SU-DHL-6 (cell line): ENCODE data around the gene PACS1.

ENCODE experiments used
- H2AFZ ChIP-seq: fragments of 200-600 bp; sonication (generic); 2 replicates; pipeline ENCODE4 v1.6.1; 2014; ENCODE audit warnings: low read depth, mild to moderate bottlenecking, moderate library complexity, mixed read lengths, antibody characterized with exemption, low read length; ENCODE audit not compliant: severe bottlenecking
- H3F3A ChIP-seq: fragments of 200-600 bp; shearing (Covaris generic); 2 replicates; pipeline ENCODE4 v1.6.0; 2016; ENCODE audit warnings: antibody characterized with exemption, mild to moderate bottlenecking; ENCODE audit not compliant: insufficient read depth
- H3K27ac ChIP-seq: fragments of 200-600 bp; sonication (generic); 2 replicates; pipeline ENCODE4 v1.5.1; 2016; ENCODE audit warnings: low read depth, mild to moderate bottlenecking, low read length, moderate library complexity, mixed read lengths
- H3K27me3 ChIP-seq: fragments of 200-600 bp; sonication (generic), shearing (Covaris generic); 2 replicates; pipeline ENCODE4 v1.6.0; 2014; ENCODE audit warnings: mild to moderate bottlenecking, low read length
- H3K36me3 ChIP-seq: fragments of 200-600 bp; sonication (generic); 2 replicates; pipeline ENCODE4 v1.6.1; 2014; ENCODE audit warnings: mild to moderate bottlenecking, low read length, mixed read lengths
- H3K4me2 ChIP-seq: fragments of 300-600, 200-600 bp; shearing (Covaris generic), sonication (generic); 2 replicates; pipeline ENCODE4 v1.6.0; 2014; ENCODE audit warnings: low read length, low read depth, mild to moderate bottlenecking; ENCODE audit not compliant: poor library complexity, severe bottlenecking
- H3K4me3 ChIP-seq: fragments of 200-600 bp; sonication (generic); 2 replicates; pipeline ENCODE4 v1.5.1; 2014; ENCODE audit warnings: antibody characterized with exemption, low read length, mild to moderate bottlenecking, mixed read lengths; ENCODE audit not compliant: insufficient read depth, poor library complexity, severe bottlenecking
- H3K79me2 ChIP-seq: fragments of 200-600 bp; sonication (generic); 2 replicates; pipeline ENCODE4 v1.6.1; 2014; ENCODE audit warnings: mild to moderate bottlenecking, low read length, moderate library complexity; ENCODE audit not compliant: insufficient read depth
- H3K9ac ChIP-seq: fragments of 200-600 bp; sonication (generic); 2 replicates; pipeline ENCODE4 v1.7.0; 2014; ENCODE audit warnings: mild to moderate bottlenecking, low read length
- H3K9me2 ChIP-seq: fragments of 200-600 bp; sonication (generic); replicated peaks from 2 replicates; pipeline ENCODE4 v1.6.1; 2014; ENCODE audit warnings: low read length; ENCODE audit not compliant: insufficient read depth
- H3K9me3 ChIP-seq: fragments of 200-600 bp; sonication (generic); 2 replicates; pipeline ENCODE4 v1.6.1; 2014; ENCODE audit warnings: low read length, mixed read lengths; ENCODE audit not compliant: insufficient read depth
- H4K20me1 ChIP-seq: fragments of 200-600 bp; sonication (generic); 2 replicates; pipeline ENCODE4 v1.6.1; 2014; ENCODE audit warnings: low read depth, mild to moderate bottlenecking, antibody characterized with exemption, low read length, moderate library complexity, mixed read lengths
- CTCF ChIP-seq: fragments of 200-600 bp; sonication (generic); IDR thresholded peaks from one replicate; pipeline ENCODE4 v1.5.1; 2017; ENCODE audit warnings: antibody characterized with exemption, mild to moderate bottlenecking, low read length, moderate library complexity; ENCODE audit not compliant: insufficient read depth, poor library complexity, severe bottlenecking
- EZH2phosphoT487 ChIP-seq: fragments of 200-600 bp; sonication (generic), shearing (Covaris generic); conservative IDR thresholded peaks from 2 replicates; pipeline ENCODE4 v1.6.1; 2018; ENCODE audit warnings: mild to moderate bottlenecking, antibody characterized with exemption, low read length, moderate library complexity, mixed read lengths

The PACS1 gene

DNA sequence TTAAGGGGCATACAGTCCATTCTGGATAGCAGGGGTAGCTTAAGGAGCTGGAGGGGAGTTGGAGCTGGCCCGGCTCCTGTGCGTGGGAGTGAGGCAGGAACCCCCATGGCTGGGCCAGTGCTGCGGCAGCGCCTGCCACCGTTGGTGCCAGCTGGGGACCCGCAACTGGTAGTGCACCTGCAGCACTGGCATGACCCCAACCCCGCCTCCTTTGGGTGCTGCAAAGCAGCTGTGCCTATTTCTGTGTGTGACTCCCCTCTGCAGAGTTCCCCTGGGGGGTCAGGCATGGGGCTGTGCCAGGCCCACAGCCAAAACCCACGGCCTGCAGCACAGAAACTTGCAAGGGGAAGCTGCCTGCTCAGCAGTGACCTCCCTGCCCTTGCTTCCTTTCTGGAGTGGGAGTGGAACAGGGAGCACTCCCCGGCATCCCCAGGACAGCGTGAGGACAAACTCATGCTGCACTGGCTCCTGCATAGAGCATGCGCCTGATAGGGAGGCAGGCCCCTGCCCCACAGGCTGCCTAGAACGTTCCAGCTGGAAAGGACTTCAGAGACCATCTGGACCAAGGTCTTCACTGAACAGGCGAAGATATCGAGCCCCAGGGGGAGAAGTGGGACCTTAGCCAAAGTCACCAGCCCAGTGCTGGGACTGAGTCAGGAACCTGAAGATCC is 172.2 kb downstream of the PACS1 start:
- H3K9me3 ChIP-seq = no peaks in the 10 kb centered on the region
- H3K36me3 ChIP-seq = no peaks in the 10 kb centered on the region
- H3K4me3 ChIP-seq = no peak overlapping the region
- no peaks in the 10 kb centered on the region for H3F3A ChIP-seq
- H3K9me2 ChIP-seq = no peaks in the 10 kb centered on the region
- no peak overlapping the region for H3K9ac ChIP-seq
- no peaks in the 10 kb centered on the region for H4K20me1 ChIP-seq
- H3K27me3 ChIP-seq = no peaks in the 10 kb centered on the region
- TF ChIP-seq CTCF = no peak
- no peak overlapping the region for H3K27ac ChIP-seq
- H3K79me2 ChIP-seq = no peaks in the 10 kb centered on the region
- H3K4me2 ChIP-seq = no peak overlapping the region
- no peak overlapping the region for H2AFZ ChIP-seq

DNA sequence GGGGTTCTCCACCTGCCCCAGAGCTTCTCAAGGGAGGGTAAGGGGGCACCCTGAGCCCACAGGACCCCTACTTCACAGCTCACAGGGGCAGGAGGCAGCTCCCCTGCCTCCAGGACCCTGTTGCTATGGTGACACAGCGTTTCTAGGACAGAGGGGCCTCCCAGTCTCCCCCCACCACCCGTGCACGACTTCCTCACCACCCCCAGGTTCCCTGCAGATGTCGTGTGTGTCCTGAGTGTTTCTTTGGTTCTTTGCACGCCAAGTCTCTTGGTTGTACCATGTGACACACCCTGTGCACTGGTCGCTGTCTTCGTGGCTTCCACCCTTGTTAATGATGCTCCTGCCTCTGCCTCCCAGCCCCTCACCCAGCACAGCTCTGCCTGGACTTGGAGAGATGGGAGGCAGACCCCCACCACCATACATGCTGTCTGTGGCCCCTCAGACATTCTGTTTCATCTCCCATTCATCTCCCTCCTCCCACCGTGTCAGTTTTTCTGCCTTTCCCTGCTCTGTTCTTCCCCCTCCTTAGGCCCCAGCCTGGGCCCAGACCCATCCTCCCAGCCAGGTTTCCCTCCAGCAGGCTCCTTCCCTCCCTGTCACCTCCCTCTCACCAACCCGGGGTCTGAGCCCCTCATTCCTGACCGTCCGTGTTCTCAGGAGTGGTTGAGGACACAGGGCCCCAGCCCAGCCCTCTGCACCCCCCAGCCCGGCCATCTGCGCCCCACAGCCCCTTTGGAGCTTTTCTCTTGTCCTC is 173.9 kb downstream of the PACS1 start:
- no peaks in the 10 kb centered on the region for H3F3A ChIP-seq

DNA sequence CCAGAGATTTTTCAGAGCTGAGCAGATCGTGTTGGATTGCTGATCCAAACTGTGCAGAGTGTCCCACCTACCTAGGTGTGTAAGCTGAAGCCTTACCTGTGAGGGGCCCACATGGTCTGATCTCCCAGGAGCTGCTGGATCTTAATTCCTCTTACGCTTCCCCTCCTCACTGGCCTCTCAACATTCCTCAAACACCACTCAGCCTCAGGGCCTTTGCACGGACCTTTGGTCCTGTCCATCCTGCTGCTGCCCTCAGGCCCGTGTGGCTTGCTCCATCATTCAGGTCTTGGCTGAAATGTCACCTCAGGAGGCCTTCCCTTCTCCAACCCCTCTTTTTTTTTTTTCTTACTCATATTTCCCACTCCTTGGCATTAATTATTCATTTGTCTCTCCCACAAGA is 177.2 kb downstream of the PACS1 start:
- Histone ChIP-seq H3K36me3 (no peaks in the 10 kb centered on the region), H3K4me2 (no peak overlapping the region), H3K9me2 (no peaks in the 10 kb centered on the region), H3K9me3 (no peaks in the 10 kb centered on the region), H3K9ac (no peak overlapping the region), H2AFZ (no peak overlapping the region), H3K79me2 (no peaks in the 10 kb centered on the region), H3F3A (no peaks in the 10 kb centered on the region), H3K27me3 (no peaks in the 10 kb centered on the region), H3K27ac (no peak overlapping the region), H3K4me3 (no peak overlapping the region), H4K20me1 (no peaks in the 10 kb centered on the region)
- TF ChIP-seq CTCF (no peak), EZH2phosphoT487 (no peak)

More for the DNA sequence above, 173.9 kb downstream of the PACS1 start:
- no peak overlapping the region for H3K9ac ChIP-seq
- H3K27me3 ChIP-seq = no peaks in the 10 kb centered on the region
- H3K9me3 ChIP-seq = no peaks in the 10 kb centered on the region
- H3K4me2 ChIP-seq = no peak overlapping the region
- H4K20me1 ChIP-seq = no peaks in the 10 kb centered on the region
- no peak overlapping the region for H3K4me3 ChIP-seq
- no peak overlapping the region for H2AFZ ChIP-seq
- no peak overlapping the region for H3K27ac ChIP-seq
- H3K36me3 ChIP-seq = no peaks in the 10 kb centered on the region
- TF ChIP-seq CTCF (no peak), EZH2phosphoT487 (no peak)
- H3K9me2 ChIP-seq = no peaks in the 10 kb centered on the region
- H3K79me2 ChIP-seq = no peaks in the 10 kb centered on the region
